K562 (cell line): ENCODE measurements around the gene EOMES. TPM values are rescaled to one million over a fixed set of nuclear protein-coding genes. Genes with fewer than 3 reads are reported as not detected.

ENCODE experiments used
- ATAC-seq: fragments of 200-7000 bp; cut with Tn5 transposase; 3 replicates; pipeline ENCODE4 v1.9.1; 2020; ENCODE audit warnings: moderate library complexity
- BruUV-seq: library from RNA; stranded (reverse); fragments of 400-500 nt; replicated peaks from 2 replicates; lab custom pipeline; 2021; lab: Mats Ljungman, UMichigan
- CTCF ChIA-PET: fragments of 300-600 bp; formaldehyde crosslinking; extraction: SDS; loops from one replicate; lab custom pipeline; 2021; ENCODE audit warnings: low intra/inter-chr PET ratio; lab: Yijun Ruan, JAX
- POLR2A ChIA-PET: fragments of 300-600, 350-650 bp; sonication (Branson Sonifier 250); formaldehyde crosslinking; extraction: SDS; loops from one replicate; lab custom pipeline; 2021; ENCODE audit warnings: antibody characterized with exemption, inconsistent platforms; lab: Yijun Ruan, JAX
- DNase-seq, 4 experiments: peaks; one replicate each; pipeline versions ENCODE4 v3.0.0 to v3.0.0-alpha.2; 2011 to 2018; ENCODE audit warnings: low spot score in 3 of 4, mixed read lengths in 3 of 4; ENCODE audit errors: extremely low read depth in 1 of 4
- FAIRE-seq: peaks from 2 replicates; lab custom pipeline; 2011; peaks lifted over from hg19 to GRCh38; lab: Jason Lieb, UNC
- H2AFZ ChIP-seq: 2 replicates; pipeline ENCODE4 v1.6.0; 2011; ENCODE audit warnings: low read depth, low read length, control low read depth, inconsistent platforms
- H3K27ac ChIP-seq: fragments of 200-600 bp; 3 replicates; pipeline ENCODE4 v1.8.0; 2011; ENCODE audit warnings: low read depth, mild to moderate bottlenecking, control low read depth, inconsistent platforms, low read length, moderate library complexity, mixed read lengths; ENCODE audit errors: extremely low read depth
- H3K27me3 ChIP-seq, 2 experiments: fragments of 300-600 bp in 1 of 2; 2 replicates in 1 of 2; 3 replicates in 1 of 2; pipeline versions ENCODE4 v1.6.0 to v1.8.0; 2011; ENCODE audit warnings: inconsistent platforms in 2 of 2, low read length in 2 of 2, mild to moderate bottlenecking in 1 of 2, mixed read lengths in 1 of 2, moderate library complexity in 1 of 2; ENCODE audit not compliant: control insufficient read depth in 2 of 2, insufficient read depth in 2 of 2
- H3K36me3 ChIP-seq: fragments of 300-600 bp; 3 replicates; pipeline ENCODE4 v1.8.0; 2011; ENCODE audit warnings: mild to moderate bottlenecking, low read length, inconsistent platforms; ENCODE audit not compliant: control insufficient read depth, insufficient read depth
- H3K4me1 ChIP-seq, 2 experiments: fragments of 200-600 bp in 1 of 2; replicated peaks in 1 of 2; 2 replicates in 1 of 2; 3 replicates in 1 of 2; pipeline versions ENCODE4 v1.5.1 to v1.8.0; 2011; ENCODE audit warnings: inconsistent platforms in 2 of 2, low read length in 2 of 2, mild to moderate bottlenecking in 1 of 2, mixed read lengths in 1 of 2, moderate library complexity in 1 of 2; ENCODE audit not compliant: control insufficient read depth in 2 of 2, insufficient read depth in 2 of 2
- H3K4me2 ChIP-seq: 2 replicates; pipeline ENCODE4 v1.6.1; 2011; ENCODE audit warnings: low read length, control low read depth, inconsistent platforms, mixed read lengths; ENCODE audit not compliant: insufficient read depth
- H3K4me3 ChIP-seq: fragments of 200-600 bp; sonication (generic), shearing (Covaris generic); 2 replicates; pipeline ENCODE4 v1.5.1; 2016; ENCODE audit warnings: control low read depth, inconsistent platforms
- H3K79me2 ChIP-seq: fragments of 200-600 bp; 3 replicates; pipeline ENCODE4 v1.8.0; 2011; ENCODE audit warnings: low read length, inconsistent platforms; ENCODE audit not compliant: control insufficient read depth, insufficient read depth
- H3K9ac ChIP-seq, 2 experiments: 2 replicates each; pipeline versions ENCODE4 v1.6.0 to v1.6.1; 2011; ENCODE audit warnings: low read depth in 2 of 2, low read length in 2 of 2, control low read depth in 1 of 2, inconsistent platforms in 1 of 2, mild to moderate bottlenecking in 1 of 2, mixed read lengths in 1 of 2; ENCODE audit not compliant: insufficient read depth in 1 of 2
- H3K9me1 ChIP-seq: one replicate; pipeline ENCODE4 v1.6.0; 2011; ENCODE audit warnings: inconsistent platforms, mild to moderate bottlenecking, low read length, moderate library complexity; ENCODE audit not compliant: control insufficient read depth, insufficient read depth
- H3K9me3 ChIP-seq: replicated peaks from 2 replicates; pipeline ENCODE4 v1.5.1; 2011; ENCODE audit warnings: low read depth, low read length, inconsistent platforms; ENCODE audit not compliant: control insufficient read depth, insufficient read depth
- H4K20me1 ChIP-seq: replicated peaks from 2 replicates; pipeline ENCODE4 v1.6.1; 2011; ENCODE audit warnings: low read length, inconsistent platforms, mixed read lengths; ENCODE audit not compliant: control insufficient read depth, insufficient read depth
- CBFA2T3 ChIP-seq: fragments of 450-650 bp; IDR thresholded peaks from 2 replicates; pipeline ENCODE4 v1.6.1; 2017
- FOXA1 ChIP-seq: fragments of 450-650 bp; IDR thresholded peaks from 2 replicates; pipeline ENCODE4 v1.6.1; 2016; ENCODE audit warnings: mild to moderate bottlenecking, borderline replicate concordance
- FOXP4 ChIP-seq: sonication (generic); formaldehyde crosslinking; IDR thresholded peaks from 2 replicates; pipeline ENCODE4 v1.8.0; 2022; ENCODE audit warnings: mild to moderate bottlenecking, missing genetic modification reagents, borderline replicate concordance
- HDAC3 ChIP-seq: fragments of 450-650 bp; IDR thresholded peaks from 2 replicates; pipeline ENCODE4 v1.6.1; 2018; ENCODE audit warnings: borderline replicate concordance, mild to moderate bottlenecking, moderate library complexity; ENCODE audit not compliant: partially characterized antibody
- HMGN3 ChIP-seq: IDR thresholded peaks from 2 replicates; pipeline ENCODE4 v1.6.1; 2011; ENCODE audit warnings: borderline replicate concordance, low read depth, mild to moderate bottlenecking, mixed read lengths, low read length; ENCODE audit not compliant: insufficient read length; ENCODE audit errors: extremely low read depth
- NONO ChIP-seq, 2 experiments: fragments of 200-400 bp in 1 of 2; fragments of 450-650 bp in 1 of 2; formaldehyde crosslinking in 1 of 2; IDR thresholded peaks; 2 replicates each; pipeline ENCODE4 v1.6.1; 2017; ENCODE audit warnings: low read depth in 2 of 2, mild to moderate bottlenecking in 2 of 2, moderate library complexity in 2 of 2, low read length in 1 of 2
- NR3C1 ChIP-seq: sonication (generic); formaldehyde crosslinking; IDR thresholded peaks from 2 replicates; pipeline ENCODE4 v1.8.1; 2022; ENCODE audit warnings: missing genetic modification reagents
- POLR2A ChIP-seq: fragments of 450-650 bp; conservative IDR thresholded peaks from 2 replicates; pipeline ENCODE4 v1.6.1; 2016
- SMARCB1 ChIP-seq: IDR thresholded peaks from 2 replicates; pipeline ENCODE4 v1.6.1; 2011; ENCODE audit warnings: improper control_type of control experiment, low read depth; ENCODE audit not compliant: insufficient read length
- SMARCE1 ChIP-seq: fragments of 450-650 bp; IDR thresholded peaks from 2 replicates; pipeline ENCODE4 v1.7.1; 2016; ENCODE audit warnings: mild to moderate bottlenecking
- TAL1 ChIP-seq: fragments of 450-650 bp; IDR thresholded peaks from 2 replicates; pipeline ENCODE4 v1.6.1; 2016; ENCODE audit warnings: mild to moderate bottlenecking
- ZNF766 ChIP-seq: fragments of 200-800 bp; sonication (Bioruptor generic); conservative IDR thresholded peaks from 2 replicates; pipeline ENCODE4 v1.6.1; 2016; ENCODE audit warnings: missing genetic modification characterization, missing compliant biosample characterization
- WGBS: fragments of 100-300 bp; shearing (Covaris generic); methylation state at CpG from one replicate; pipeline ENCODE4 v1.1.6; 2016; ENCODE audit warnings: low coverage, mixed read lengths; ENCODE audit not compliant: insufficient coverage; ENCODE audit errors: missing lambda C conversion rate; 5-methylcytosine and 5-hydroxymethylcytosine counted together
- in situ Hi-C: fragments of 300-500 bp; cut with MboI; formaldehyde crosslinking; loops from 4 replicates; pipeline ENCODE4 v1.15.0; 2018; ENCODE audit warnings: inconsistent platforms, mixed read lengths
- intact Hi-C: fragments of 100-400 bp; cut with micrococcal nuclease; formaldehyde crosslinking; loops from 2 replicates; pipeline ENCODE4 v1.14.2; 2022
- polyA plus RNA-seq, 8 experiments: library from polyadenylated mRNA; depleted of rRNA in 4 of 8; stranded (reverse) in 5 of 8; unstranded in 3 of 8; fragments of >200 nt; fragmentation: Nextera tagmentation in 2 of 8; fragmentation: Illumina TruSeq in 1 of 8; extraction: Ambion mirVana in 2 of 8; extraction: Trizol in 1 of 8; gene quantifications; 2 replicates each; pipeline versions ENCODE4 v1.2.1 to v1.2.3, GENCODE V29; 2011 to 2014; ENCODE audit warnings: inconsistent platforms in 1 of 8, missing spikeins in 1 of 8
- total RNA-seq, 7 experiments: library from RNA; depleted of rRNA in 6 of 7; stranded (reverse); fragments of >200 nt in 6 of 7; fragmentation: Illumina TruSeq in 2 of 7; extraction: Trizol in 2 of 7; gene quantifications; 2 replicates each; pipeline versions ENCODE4 v1.2.1 to v1.2.3, GENCODE V29; 2011 to 2021; ENCODE audit warnings: low replicate concordance in 1 of 7
- TF ChIP-seq, protein P1 (sequence below): sonication (generic); formaldehyde crosslinking; IDR thresholded peaks from 2 replicates; pipeline ENCODE4 v1.8.0; 2023; ENCODE audit warnings: mild to moderate bottlenecking, missing genetic modification reagents
- TF ChIP-seq, protein P2 (sequence below): fragments of 450-650 bp; IDR thresholded peaks from 2 replicates; pipeline ENCODE4 v1.6.1; 2016; ENCODE audit warnings: low read depth, mild to moderate bottlenecking, moderate library complexity
- TF ChIP-seq, protein P3 (sequence below): sonication (generic); formaldehyde crosslinking; IDR thresholded peaks from 2 replicates; pipeline ENCODE4 v1.8.1; 2023; ENCODE audit warnings: mild to moderate bottlenecking, missing genetic modification reagents

EOMES gene
- total and polyA plus RNA-seq, 9 of the 15 experiments (the other 6 are each of a cell fraction or from before 2014, with no cell fraction given) = 0.07 TPM; not detected in 8

DNA sequence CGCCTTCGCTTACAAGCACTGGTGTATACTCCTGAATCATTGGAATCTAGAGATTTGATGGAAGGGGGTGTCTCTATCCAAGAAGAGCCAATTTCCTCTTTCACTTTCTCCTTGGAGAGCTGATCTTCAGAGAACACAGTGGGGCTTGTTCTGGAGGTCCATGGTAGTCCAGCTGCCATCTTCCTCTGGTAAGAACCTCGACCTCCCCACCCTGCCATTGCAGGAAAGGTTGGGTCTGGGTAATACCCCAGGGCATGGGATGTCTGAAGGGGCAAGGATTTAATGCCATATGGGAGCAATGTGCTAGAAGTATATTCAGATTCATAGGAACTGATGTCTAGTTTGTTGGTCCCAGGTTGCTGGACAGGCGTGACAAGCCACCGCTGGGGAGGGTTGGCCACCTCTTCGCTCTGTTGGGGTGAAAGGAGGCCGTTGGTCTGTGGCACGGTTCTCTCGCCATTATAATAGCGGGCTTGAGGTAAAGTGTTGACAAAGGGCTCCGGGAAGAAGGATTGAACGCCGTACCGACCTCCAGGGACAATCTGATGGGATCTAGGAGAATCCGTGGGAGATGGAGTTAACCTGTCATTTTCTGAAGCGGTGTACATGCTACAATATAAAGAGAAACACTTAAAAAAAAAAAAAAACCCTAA is 4.8 kb downstream of the EOMES start:
- in situ Hi-C loops (loop anchor here (10.0 kb wide), 1 partner anchor 617 kb away; no protein-coding TSS in a partner anchor), intact Hi-C loops (no loop called here)
- H4K20me1 ChIP-seq = no peaks in the 10 kb centered on the region
- H3K27me3 ChIP-seq = peaks cover 12 to 37% of the 10 kb centered on the region in 2 experiments; a peak in 3 of 5 replicates
- no peaks in the 10 kb centered on the region for H3K9me1 ChIP-seq
- no peak for FAIRE-seq
- H3K36me3 ChIP-seq = no peaks in the 10 kb centered on the region
- H3K4me2 ChIP-seq = no peak overlapping the region
- ATAC-seq = no peak
- H2AFZ ChIP-seq = no peak overlapping the region
- H3K27ac ChIP-seq = no peak overlapping the region
- peaks cover 0 to 11% of the 10 kb centered on the region in 2 experiments; a peak in 1 of 5 replicates for H3K4me1 ChIP-seq
- no peak for DNase-seq
- no peak overlapping the region for H3K9ac ChIP-seq
- POLR2A ChIA-PET = no interaction called here
- H3K9me3 ChIP-seq = no peaks in the 10 kb centered on the region
- WGBS = 1% methylated on average over 16 of the region's 16 CpGs
- CTCF ChIA-PET = no interaction called here
- no peak overlapping the region for H3K4me3 ChIP-seq
- BruUV-seq = no TSS peak
- H3K79me2 ChIP-seq = no peaks in the 10 kb centered on the region
- TF ChIP-seq CBFA2T3 (no peak), TAL1 (no peak), FOXA1 (no peak), NONO (IDR thresholded peaks at IDR 0.05; ENCODE audit: low read depth in 2 of 2, low read length in 1 of 2) (no peak), NR3C1 (no peak), HMGN3 (no peak), FOXP4 (CRISPR knock-in tag) (no peak), POLR2A (no peak), ZNF766 (CRISPR knock-in tag) (no peak), SMARCE1 (no peak), SMARCB1 (no peak), HDAC3 (no peak)
- TF ChIP-seq, protein P1, sequence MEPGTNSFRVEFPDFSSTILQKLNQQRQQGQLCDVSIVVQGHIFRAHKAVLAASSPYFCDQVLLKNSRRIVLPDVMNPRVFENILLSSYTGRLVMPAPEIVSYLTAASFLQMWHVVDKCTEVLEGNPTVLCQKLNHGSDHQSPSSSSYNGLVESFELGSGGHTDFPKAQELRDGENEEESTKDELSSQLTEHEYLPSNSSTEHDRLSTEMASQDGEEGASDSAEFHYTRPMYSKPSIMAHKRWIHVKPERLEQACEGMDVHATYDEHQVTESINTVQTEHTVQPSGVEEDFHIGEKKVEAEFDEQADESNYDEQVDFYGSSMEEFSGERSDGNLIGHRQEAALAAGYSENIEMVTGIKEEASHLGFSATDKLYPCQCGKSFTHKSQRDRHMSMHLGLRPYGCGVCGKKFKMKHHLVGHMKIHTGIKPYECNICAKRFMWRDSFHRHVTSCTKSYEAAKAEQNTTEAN (CRISPR knock-in tag) = no peak
- TF ChIP-seq, protein P2, sequence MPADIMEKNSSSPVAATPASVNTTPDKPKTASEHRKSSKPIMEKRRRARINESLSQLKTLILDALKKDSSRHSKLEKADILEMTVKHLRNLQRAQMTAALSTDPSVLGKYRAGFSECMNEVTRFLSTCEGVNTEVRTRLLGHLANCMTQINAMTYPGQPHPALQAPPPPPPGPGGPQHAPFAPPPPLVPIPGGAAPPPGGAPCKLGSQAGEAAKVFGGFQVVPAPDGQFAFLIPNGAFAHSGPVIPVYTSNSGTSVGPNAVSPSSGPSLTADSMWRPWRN = no peak
- TF ChIP-seq, protein P3, sequence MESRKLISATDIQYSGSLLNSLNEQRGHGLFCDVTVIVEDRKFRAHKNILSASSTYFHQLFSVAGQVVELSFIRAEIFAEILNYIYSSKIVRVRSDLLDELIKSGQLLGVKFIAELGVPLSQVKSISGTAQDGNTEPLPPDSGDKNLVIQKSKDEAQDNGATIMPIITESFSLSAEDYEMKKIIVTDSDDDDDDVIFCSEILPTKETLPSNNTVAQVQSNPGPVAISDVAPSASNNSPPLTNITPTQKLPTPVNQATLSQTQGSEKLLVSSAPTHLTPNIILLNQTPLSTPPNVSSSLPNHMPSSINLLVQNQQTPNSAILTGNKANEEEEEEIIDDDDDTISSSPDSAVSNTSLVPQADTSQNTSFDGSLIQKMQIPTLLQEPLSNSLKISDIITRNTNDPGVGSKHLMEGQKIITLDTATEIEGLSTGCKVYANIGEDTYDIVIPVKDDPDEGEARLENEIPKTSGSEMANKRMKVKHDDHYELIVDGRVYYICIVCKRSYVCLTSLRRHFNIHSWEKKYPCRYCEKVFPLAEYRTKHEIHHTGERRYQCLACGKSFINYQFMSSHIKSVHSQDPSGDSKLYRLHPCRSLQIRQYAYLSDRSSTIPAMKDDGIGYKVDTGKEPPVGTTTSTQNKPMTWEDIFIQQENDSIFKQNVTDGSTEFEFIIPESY (CRISPR knock-in tag) = no peak
